Measurements from ENCODE around the gene NLRC5. TPM values are rescaled to one million over a fixed set of nuclear protein-coding genes. Genes with fewer than 3 reads are reported as not detected.

Gene NLRC5
- total RNA-seq, 4 donors from 2014 or later: 11.1 to 39.7 (median 16.3) TPM

DNA sequence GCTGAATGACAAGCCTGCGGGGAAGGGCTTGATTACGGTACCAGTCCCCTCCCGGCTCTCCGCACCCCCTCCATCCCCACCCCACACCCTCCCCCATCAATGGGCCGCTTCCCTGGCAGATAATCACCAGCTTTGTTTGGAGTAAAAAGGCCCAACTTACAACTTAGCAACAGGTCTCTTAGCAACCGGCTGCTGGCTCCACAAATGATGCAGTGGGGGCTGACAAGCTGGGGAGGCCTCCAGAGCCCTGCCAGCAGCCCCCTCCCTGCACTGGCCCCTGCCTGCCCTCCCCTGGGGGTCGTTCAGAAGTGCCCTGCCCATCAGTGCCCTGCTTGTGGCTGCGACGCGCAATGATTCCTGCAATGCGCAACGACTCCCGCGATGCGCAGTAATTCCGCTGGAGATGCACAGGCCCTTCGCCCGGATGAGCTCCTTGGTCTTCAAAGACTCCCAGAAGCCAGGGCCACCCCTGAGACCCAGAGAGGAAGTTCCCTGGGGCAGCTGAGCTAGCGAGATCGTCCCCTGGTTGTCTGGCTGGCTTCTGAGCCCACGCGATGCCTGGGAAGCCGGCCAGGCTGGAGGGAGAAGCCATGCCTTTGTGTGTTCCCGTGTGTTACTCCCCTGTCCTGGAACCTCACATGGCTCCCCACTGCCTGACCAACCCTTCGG lies 126.3 kb downstream of the NLRC5 start:
- ATAC-seq: peak; percentile 41
- TF ChIP-seq EP300 (IDR thresholded peaks at IDR 0.05): no peak
- no peak for TF ChIP-seq POLR2AphosphoS5 (IDR thresholded peaks at IDR 0.05)
- TF ChIP-seq, protein P1, sequence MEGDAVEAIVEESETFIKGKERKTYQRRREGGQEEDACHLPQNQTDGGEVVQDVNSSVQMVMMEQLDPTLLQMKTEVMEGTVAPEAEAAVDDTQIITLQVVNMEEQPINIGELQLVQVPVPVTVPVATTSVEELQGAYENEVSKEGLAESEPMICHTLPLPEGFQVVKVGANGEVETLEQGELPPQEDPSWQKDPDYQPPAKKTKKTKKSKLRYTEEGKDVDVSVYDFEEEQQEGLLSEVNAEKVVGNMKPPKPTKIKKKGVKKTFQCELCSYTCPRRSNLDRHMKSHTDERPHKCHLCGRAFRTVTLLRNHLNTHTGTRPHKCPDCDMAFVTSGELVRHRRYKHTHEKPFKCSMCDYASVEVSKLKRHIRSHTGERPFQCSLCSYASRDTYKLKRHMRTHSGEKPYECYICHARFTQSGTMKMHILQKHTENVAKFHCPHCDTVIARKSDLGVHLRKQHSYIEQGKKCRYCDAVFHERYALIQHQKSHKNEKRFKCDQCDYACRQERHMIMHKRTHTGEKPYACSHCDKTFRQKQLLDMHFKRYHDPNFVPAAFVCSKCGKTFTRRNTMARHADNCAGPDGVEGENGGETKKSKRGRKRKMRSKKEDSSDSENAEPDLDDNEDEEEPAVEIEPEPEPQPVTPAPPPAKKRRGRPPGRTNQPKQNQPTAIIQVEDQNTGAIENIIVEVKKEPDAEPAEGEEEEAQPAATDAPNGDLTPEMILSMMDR (IDR thresholded peaks at IDR 0.05): no peak
- TF ChIP-seq POLR2A (IDR thresholded peaks at IDR 0.05): no peak
- WGBS, 2 donors (ENCODE audit: low coverage in 1 of 2): 20 to 43% methylated on average over 1 to 3 of the region's 25 CpGs
- peak overlapping the region in 3 of 4 donors; percentile 38 to 74 (median 60) for H3K27ac ChIP-seq
- H3K36me3 ChIP-seq: peaks cover 0 to 50% of the 10 kb centered on the region in 2 donors
- no peaks in the 10 kb centered on the region for H3K27me3 ChIP-seq
- peak overlapping the region in 1 of 2 donors; percentile 23 for H3K4me3 ChIP-seq
- peaks cover 0 to 34% (median 9%) of the 10 kb centered on the region in 3 donors for H3K4me1 ChIP-seq
- no peaks in the 10 kb centered on the region for H3K9me3 ChIP-seq

DNA sequence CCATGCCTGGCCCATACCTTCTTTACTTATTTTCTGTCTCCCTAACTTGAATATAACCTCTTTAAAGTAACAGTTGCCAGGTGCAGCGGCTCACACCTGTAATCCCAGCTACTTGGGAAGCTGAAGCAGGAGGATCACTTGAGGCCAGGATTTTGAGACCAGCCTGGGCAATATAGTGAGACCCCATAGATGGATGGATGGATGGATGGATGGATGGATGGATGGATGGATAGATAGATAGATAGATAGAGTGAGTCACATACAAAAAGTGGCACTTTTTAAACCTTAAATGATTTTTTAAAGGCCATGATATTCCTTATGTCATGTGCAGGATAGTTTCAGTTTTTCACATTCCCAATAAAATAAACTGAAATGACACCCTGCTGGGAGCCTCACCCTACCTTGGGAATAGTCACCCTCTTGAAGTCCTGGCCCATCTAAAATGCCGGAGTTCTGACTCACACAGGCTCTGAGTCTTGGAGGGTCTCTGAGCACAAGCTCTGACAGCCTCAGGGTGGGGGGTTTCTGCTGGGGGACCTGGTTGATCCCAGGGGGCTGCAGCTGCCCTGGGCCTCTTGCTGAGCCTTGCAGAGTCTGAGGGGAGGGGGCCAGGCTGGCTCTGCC lies 129.2 kb downstream of the NLRC5 start:
- TF ChIP-seq POLR2AphosphoS5 (IDR thresholded peaks at IDR 0.05) (no peak), EP300 (IDR thresholded peaks at IDR 0.05) (no peak), POLR2A (IDR thresholded peaks at IDR 0.05) (no peak)
- TF ChIP-seq, protein P1 (IDR thresholded peaks at IDR 0.05): no peak
- peaks cover 0 to 17% (median 9%) of the 10 kb centered on the region in 3 donors for H3K4me1 ChIP-seq
- no peak overlapping the region for H3K27ac ChIP-seq
- H3K9me3 ChIP-seq: no peaks in the 10 kb centered on the region
- ATAC-seq: no peak
- H3K4me3 ChIP-seq: no peak overlapping the region
- peaks cover 0 to 71% of the 10 kb centered on the region in 2 donors for H3K36me3 ChIP-seq
- no peaks in the 10 kb centered on the region for H3K27me3 ChIP-seq
- 100% methylated on average over 1 of the region's 2 CpGs; no CpG with 5 or more reads in 1 of the 2 donors for WGBS, 2 donors (ENCODE audit: low coverage in 1 of 2)

DNA sequence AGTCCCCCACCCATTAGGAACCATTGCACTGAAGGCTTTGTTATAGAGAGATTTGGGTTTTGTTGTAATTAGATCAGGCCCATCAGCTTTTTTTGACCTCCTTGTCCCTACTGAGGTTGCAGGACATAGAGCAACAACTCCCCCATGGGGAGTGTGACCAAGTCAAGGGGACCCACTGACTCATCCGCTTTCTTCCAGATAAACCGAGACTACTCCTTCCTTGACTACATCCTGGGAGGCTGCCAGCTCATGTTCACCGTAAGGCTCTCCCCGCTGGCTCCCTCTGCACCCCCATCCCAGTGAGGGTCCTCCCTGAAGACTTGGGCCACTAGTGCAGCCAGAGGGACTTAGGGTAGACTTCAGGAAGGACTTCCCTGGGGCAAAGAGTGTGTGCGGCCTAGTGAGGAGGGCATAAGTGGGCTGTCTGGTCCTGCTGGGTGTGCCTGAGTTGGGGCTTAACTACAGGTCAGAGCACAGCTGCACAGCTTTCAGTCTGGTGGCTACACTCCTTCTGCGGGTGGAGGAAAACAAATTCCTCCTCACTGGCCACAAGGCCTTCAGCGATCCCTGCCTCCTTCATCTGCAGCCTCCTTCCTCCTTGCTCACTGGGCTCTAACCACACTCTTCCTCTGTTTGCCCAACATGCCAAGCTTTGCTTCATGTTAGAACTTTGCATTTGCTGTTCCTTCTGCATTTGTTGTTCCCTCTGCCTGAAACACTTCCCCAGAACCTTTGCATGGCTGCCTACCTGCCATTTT lies 134.0 kb downstream of the NLRC5 start:
- 81 to 86% methylated on average over 2 to 4 of the region's 7 CpGs for WGBS, 2 donors (ENCODE audit: low coverage in 1 of 2)
- TF ChIP-seq POLR2AphosphoS5 (IDR thresholded peaks at IDR 0.05): no peak
- TF ChIP-seq, protein P1 (IDR thresholded peaks at IDR 0.05): no peak
- Histone ChIP-seq H3K27ac (no peak overlapping the region), H3K27me3 (no peaks in the 10 kb centered on the region), H3K4me1 (no peaks in the 10 kb centered on the region), H3K4me3 (no peak overlapping the region), H3K9me3 (no peaks in the 10 kb centered on the region), H3K36me3 (peaks cover 0 to 88% of the 10 kb centered on the region in 2 donors)
- no peak for ATAC-seq

DNA sequence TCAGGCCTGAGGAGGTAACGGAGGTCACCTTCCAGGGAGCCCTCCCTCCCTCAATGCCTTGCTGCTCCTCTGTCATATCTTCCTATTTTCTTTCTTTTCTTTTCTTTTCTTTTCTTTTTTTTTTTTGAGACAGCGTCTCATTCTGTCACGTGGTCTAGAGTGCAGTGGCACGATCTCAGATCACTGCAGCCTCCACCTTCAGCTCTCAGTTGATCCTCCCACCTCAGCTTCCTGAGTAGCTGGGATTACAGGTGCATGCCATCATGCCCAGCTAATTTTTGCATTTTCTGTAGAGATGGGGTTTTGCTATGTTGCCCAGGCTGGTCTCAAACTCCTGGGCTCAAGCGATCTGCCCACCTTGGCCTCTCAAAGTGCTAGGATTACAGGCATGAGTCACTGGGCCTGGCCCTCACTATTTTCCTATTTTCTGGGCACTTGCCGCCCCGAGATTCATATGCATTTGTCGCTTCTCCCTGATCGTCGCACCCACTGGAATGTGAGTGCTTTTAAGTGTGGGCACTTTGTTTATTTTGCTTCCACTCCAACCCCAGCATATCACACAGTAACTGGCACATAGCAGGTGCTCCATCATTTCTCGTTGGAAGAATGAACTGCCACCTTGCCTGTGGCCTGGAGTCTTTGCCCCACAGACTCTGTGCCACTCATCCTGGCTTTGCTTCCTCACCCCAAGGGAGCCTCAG lies 134.8 kb downstream of the NLRC5 start:
- 81 to 84% methylated on average over 3 to 11 of the region's 11 CpGs for whole genome bisulfite sequencing, 2 donors (ENCODE audit: low coverage in 1 of 2)
- Histone ChIP-seq H3K4me3 (no peak overlapping the region), H3K9me3 (no peaks in the 10 kb centered on the region), H3K4me1 (no peaks in the 10 kb centered on the region), H3K27me3 (no peaks in the 10 kb centered on the region), H3K36me3 (peaks cover 0 to 88% of the 10 kb centered on the region in 2 donors), H3K27ac (no peak overlapping the region)
- TF ChIP-seq POLR2A (IDR thresholded peaks at IDR 0.05): no peak
- ATAC-seq: no peak

DNA sequence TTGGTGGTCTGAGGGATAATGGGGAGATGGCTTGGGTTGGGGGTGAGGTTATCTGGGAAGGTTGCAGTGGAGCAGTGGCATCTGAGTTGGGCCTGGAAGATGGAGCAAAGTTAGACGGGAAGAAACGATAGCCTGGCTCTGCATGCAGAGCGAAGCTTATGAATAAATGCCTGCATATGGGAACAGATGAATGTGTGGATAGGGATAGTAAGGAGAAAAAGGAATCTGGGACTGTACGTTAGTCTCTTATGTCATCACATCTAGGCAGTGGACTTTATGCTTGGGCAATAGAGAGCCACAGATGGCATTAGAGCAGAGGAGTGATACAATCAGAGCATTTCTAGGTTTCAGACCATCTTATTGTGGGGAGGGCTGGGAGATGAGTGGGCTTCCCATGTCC lies 136.0 kb downstream of the NLRC5 start:
- Histone ChIP-seq H3K27me3 (no peaks in the 10 kb centered on the region), H3K27ac (no peak overlapping the region), H3K36me3 (peaks cover 0 to 78% of the 10 kb centered on the region in 2 donors), H3K9me3 (no peaks in the 10 kb centered on the region), H3K4me1 (no peaks in the 10 kb centered on the region), H3K4me3 (no peak overlapping the region)
- TF ChIP-seq POLR2AphosphoS5 (IDR thresholded peaks at IDR 0.05): no peak
- TF ChIP-seq EP300 (IDR thresholded peaks at IDR 0.05): no peak
- TF ChIP-seq POLR2A (IDR thresholded peaks at IDR 0.05): no peak
- TF ChIP-seq, protein P1 (IDR thresholded peaks at IDR 0.05): no peak
- ATAC-seq: no peak
- WGBS, 2 donors (ENCODE audit: low coverage in 1 of 2): 84% methylated on average over 4 of the region's 4 CpGs; no CpG with 5 or more reads in 1 of the 2 donors
